GM12892 (cell line): ENCODE measurements around the gene E2F8.

Experiments
- POLR2A ChIP-seq: IDR thresholded peaks from 2 replicates; pipeline ENCODE4 v1.6.1; 2011; ENCODE audit warnings: low read depth, low read length, control low read depth
- POLR2AphosphoS5 ChIP-seq: IDR thresholded peaks from 2 replicates; pipeline ENCODE4 v1.6.1; 2011; ENCODE audit warnings: low read depth, low read length, control low read depth

- TF ChIP-seq POLR2A = no peak
- no peak for TF ChIP-seq POLR2AphosphoS5
Observed at GRCh38 chr11:19290356-19290755, 49.6 kb upstream of the E2F8 start.
